WTC11 (cell line): Measurements from ENCODE around the gene PSMA3. TPM values are rescaled to one million over a fixed set of nuclear protein-coding genes. Genes with fewer than 3 reads are reported as not detected.

Experiments used
- ATAC-seq: fragments of 200-7000 bp; cut with Tn5 transposase; 2 replicates; pipeline ENCODE4 v1.10.0; 2021; ENCODE audit warnings: mild to moderate bottlenecking, moderate library complexity
- CTCF ChIA-PET: fragments of 300-600 bp; sonication (Branson Sonifier 250); formaldehyde crosslinking; loops from one replicate; lab custom pipeline; 2021; ENCODE audit warnings: antibody characterized with exemption; lab: Charles Lee
- POLR2A ChIA-PET: fragments of 350-600 bp; sonication (Branson Sonifier 250); formaldehyde crosslinking; loops from one replicate; lab custom pipeline; 2021; ENCODE audit warnings: antibody characterized with exemption; lab: Charles Lee
- DNase-seq: peaks from one replicate; pipeline ENCODE4 v3.0.0; 2021; ENCODE audit warnings: low spot score
- H3K27ac Mint-ChIP-seq: 2 replicates; pipeline ENCODE4 v1.8.0; 2021; ENCODE audit warnings: mixed read lengths
- H3K27me3 Mint-ChIP-seq: 2 replicates; pipeline ENCODE4 v1.8.0; 2021; ENCODE audit warnings: low read depth, mild to moderate bottlenecking, moderate library complexity, mixed read lengths
- H3K36me3 Mint-ChIP-seq: 2 replicates; pipeline ENCODE4 v1.8.0; 2021; ENCODE audit warnings: mixed read lengths
- H3K4me1 Mint-ChIP-seq: 2 replicates; pipeline ENCODE4 v1.8.0; 2022; ENCODE audit warnings: mixed read lengths
- H3K4me3 Mint-ChIP-seq: 2 replicates; pipeline ENCODE4 v1.8.0; 2021; ENCODE audit warnings: mild to moderate bottlenecking, moderate library complexity, mixed read lengths
- H3K9me3 Mint-ChIP-seq: 2 replicates; pipeline ENCODE4 v1.8.0; 2021; ENCODE audit warnings: mixed read lengths
- AFF4 ChIP-seq: sonication (generic); formaldehyde crosslinking; IDR thresholded peaks from 2 replicates; pipeline ENCODE4 v1.8.1; 2023; ENCODE audit warnings: mild to moderate bottlenecking, missing genetic modification reagents, borderline replicate concordance
- ARID4B ChIP-seq: sonication (generic); formaldehyde crosslinking; IDR thresholded peaks from 2 replicates; pipeline ENCODE4 v1.8.0; 2023; ENCODE audit warnings: missing genetic modification reagents, mild to moderate bottlenecking, borderline replicate concordance
- ATF6 ChIP-seq: sonication (generic); formaldehyde crosslinking; IDR thresholded peaks from 2 replicates; pipeline ENCODE4 v1.8.1; 2023; ENCODE audit warnings: mild to moderate bottlenecking, missing genetic modification reagents
- CBFB ChIP-seq: sonication (generic); formaldehyde crosslinking; IDR thresholded peaks from 2 replicates; pipeline ENCODE4 v1.8.1; 2022; ENCODE audit warnings: mild to moderate bottlenecking, low read depth, missing genetic modification reagents
- CREB1 ChIP-seq: sonication (generic); formaldehyde crosslinking; IDR thresholded peaks from 2 replicates; pipeline ENCODE4 v1.8.0; 2023; ENCODE audit warnings: mild to moderate bottlenecking, missing genetic modification reagents
- MLX ChIP-seq: sonication (generic); formaldehyde crosslinking; IDR thresholded peaks from 2 replicates; pipeline ENCODE4 v1.8.1; 2023; ENCODE audit warnings: mild to moderate bottlenecking, missing genetic modification reagents, moderate library complexity
- NR1H2 ChIP-seq: sonication (generic); formaldehyde crosslinking; IDR thresholded peaks from 2 replicates; pipeline ENCODE4 v1.9.0; 2021; ENCODE audit warnings: mild to moderate bottlenecking, moderate library complexity, missing genetic modification reagents
- TCF7 ChIP-seq: sonication (generic); formaldehyde crosslinking; IDR thresholded peaks from 2 replicates; pipeline ENCODE4 v1.8.0; 2022; ENCODE audit warnings: mild to moderate bottlenecking, low read depth, missing genetic modification reagents, moderate library complexity
- TEAD1 ChIP-seq: sonication (generic); formaldehyde crosslinking; IDR thresholded peaks from 2 replicates; pipeline ENCODE4 v1.8.0; 2022; ENCODE audit warnings: mild to moderate bottlenecking, missing genetic modification reagents
- ZNF423 ChIP-seq: fragments of 250-450 bp; sonication (Bioruptor Pico); IDR thresholded peaks from 2 replicates; pipeline ENCODE4 v2.1.2; 2022; ENCODE audit warnings: mild to moderate bottlenecking, moderate library complexity
- ZNF425 ChIP-seq: fragments of 250-450 bp; sonication (Bioruptor Pico); conservative IDR thresholded peaks from 2 replicates; pipeline ENCODE4 v1.9.0; 2021; ENCODE audit warnings: mild to moderate bottlenecking
- total RNA-seq: library from RNA; stranded (reverse); gene quantifications from 3 replicates; pipeline ENCODE4 v1.2.3, GENCODE V29; 2021

The PSMA3 gene
- total RNA-seq, 1 experiment from 2014 or later: 286 TPM

GRCh38 chr14:58274881-58275280, 30.2 kb downstream of the PSMA3 start (continued):
- TF ChIP-seq ATF6 (CRISPR knock-in tag): no peak
- TF ChIP-seq TCF7 (CRISPR knock-in tag): no peak
- TF ChIP-seq ARID4B (CRISPR knock-in tag): no peak
- no peak for TF ChIP-seq CREB1
- no peak for TF ChIP-seq MLX
- no peak for TF ChIP-seq CBFB

GRCh38 chr14:58275527-58276190, 31.0 kb downstream of the PSMA3 start:
- DNase-seq (no peak), ATAC-seq (no peak)
- TF ChIP-seq ZNF425 (CRISPR knock-in tag) (no peak), AFF4 (CRISPR knock-in tag) (no peak), ZNF423 (CRISPR knock-in tag) (no peak), TCF7 (CRISPR knock-in tag) (no peak), TEAD1 (CRISPR knock-in tag) (no peak), NR1H2 (CRISPR knock-in tag) (no peak)
- H3K4me1 Mint-ChIP-seq: no peaks in the 10 kb centered on the region
- H3K4me3 Mint-ChIP-seq: no peak overlapping the region
- H3K27ac Mint-ChIP-seq: peak overlapping the region; percentile 37; the same call in 1 of the 2 replicates
- H3K27me3 Mint-ChIP-seq: no peaks in the 10 kb centered on the region
- no peaks in the 10 kb centered on the region for H3K9me3 Mint-ChIP-seq
- H3K36me3 Mint-ChIP-seq: peaks cover 37% of the 10 kb centered on the region
- CTCF ChIA-PET: no interaction called here
- POLR2A ChIA-PET: no interaction called here
